NCI-H2081 (cell line): ENCODE measurements around the gene CLEC3B.

ENCODE experiments used
- DNase-seq, 2 experiments: peaks; one replicate each; lab custom pipeline; 2025; lab: John Stamatoyannopoulos, UW

The CLEC3B gene

DNA sequence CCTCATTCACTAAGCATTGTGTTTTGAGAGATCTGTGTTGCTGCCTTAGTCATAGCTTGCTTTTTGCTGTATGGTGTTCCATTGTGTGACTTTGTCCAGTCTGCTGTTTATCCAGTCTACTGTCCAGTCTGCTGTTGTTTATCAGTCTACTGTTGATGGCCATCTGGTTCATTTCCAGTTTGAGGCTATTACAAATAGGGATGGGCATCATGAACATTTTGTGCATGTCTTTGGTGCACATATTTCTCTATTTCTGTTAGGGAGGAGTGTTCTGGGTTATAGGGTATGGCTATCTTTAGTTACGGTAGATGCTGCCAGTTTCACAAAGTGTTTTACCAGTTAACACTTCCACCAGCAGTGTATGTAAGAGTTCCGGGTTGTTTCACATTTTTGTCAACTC, 22.2 kb upstream of the CLEC3B start:
- no peak for DNase-seq

DNA sequence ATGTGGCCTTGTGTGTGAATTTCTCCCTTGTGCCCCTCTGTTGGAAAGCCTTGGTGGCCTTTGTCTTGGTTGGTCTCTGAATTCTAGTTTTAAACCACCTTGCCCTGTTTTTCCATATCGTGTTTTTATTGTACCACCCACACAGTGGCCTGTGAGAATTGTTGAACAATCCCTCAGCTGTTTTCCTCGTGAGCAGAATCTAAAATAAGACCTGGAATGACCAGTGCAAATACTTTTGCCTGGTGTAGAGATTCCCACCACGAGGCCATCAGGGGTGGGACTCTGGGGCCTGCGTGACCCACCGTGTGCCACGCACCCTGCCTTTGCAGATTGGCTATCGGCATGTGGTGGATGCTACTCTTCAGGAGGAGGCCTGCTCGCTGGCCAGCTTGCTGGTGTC, 19.0 kb upstream of the CLEC3B start:
- no peak for DNase-seq

DNA sequence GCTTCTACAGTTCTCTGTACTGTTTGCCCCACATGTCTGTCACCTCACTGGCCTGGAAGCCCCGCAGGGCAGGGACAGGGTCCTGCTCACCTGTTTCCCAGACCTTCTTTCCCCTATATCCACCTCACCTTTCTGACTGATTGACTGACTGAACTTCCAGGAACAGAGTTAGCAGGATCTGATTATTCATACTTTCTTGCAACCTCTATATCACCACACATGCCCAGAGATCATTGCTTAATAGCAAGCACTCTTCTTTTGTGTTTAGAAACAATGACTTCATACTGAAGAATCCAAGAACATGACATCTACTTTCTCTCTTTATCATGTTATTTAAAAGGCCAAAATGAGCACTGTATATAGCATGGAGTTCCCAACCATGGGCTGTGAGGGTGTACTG, 18.0 kb upstream of the CLEC3B start:
- no peak for DNase-seq

DNA sequence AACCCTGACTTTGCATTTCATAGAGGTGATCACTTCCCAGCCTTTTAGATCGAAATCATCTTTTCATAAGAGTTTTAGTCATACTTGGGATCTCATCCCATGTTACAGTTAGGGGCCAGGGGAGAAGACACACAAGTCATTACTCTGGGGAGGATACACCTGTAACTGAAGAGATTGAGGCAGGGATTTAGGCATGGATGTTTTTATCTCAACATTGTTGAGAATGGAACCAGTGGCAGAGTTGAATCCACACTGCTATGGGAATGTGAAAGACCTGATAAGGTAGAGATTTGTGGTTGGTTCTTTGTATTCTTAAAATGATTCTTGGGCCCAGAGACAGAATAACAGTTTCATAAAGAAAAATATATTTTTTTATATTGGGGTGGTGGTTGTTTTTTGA, 16.2 kb upstream of the CLEC3B start:
- no peak for DNase-seq

DNA sequence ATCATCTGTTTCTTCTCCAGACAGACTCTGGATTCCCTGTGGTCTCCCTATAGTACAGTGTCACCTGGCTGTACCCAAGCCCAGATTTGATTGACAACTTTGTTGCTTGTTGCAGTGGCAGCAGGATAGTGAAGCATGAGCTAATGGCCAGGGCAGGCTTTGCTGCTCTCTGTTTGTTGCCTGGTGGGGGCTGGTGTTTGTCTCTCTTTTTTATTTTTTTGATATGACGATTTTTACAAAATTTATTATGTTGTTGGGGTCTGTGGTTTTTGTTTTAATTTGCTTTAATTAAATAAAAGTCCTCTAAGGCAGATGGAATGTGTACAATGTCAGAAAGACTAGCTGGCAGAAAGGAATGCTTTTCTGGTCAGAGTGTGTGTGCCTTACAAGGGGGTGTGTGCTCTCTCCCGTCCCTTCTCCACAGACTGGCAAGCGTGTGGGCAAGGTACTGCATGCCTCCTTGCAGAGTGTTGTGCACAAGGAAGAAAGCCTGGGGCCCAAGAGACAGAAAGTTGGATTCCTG, 15.2 kb upstream of the CLEC3B start:
- no peak for DNase-seq

DNA sequence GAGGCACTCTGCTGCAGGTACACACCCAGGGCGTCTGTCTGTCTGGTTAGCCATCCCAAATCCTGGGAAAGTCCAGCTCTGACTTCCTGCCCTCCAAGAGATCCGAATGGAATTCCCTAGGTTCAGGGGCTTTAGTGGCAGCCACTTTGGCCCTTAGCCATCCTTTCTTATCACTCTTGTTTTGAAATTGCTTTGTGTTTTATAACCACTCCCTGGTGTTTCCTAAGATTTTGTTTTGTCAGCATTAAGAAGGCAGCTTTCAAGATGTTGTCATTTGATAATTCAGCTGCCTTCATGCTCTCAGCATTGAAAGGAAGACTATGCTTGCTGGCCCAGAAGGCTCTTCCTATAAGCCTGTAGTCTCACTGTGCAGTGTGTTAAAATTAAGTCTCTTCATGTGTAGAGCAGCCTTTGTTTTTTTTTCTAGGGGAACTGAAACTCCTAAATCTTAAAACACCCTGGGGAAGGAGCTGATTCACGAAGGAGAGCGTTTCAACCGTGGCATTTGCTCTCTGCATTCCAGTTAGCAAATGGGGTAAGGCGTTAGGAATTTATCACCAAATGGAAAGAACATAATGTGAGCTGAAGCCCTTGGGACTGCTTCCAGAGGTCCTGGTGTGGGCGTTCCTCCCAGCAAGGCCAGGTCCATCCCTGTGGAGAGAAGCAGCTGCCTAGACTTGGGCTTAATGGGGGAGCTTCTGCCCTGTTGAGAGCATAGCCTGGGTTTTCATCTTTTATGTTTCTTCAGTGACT, 14.2 kb upstream of the CLEC3B start:
- DNase-seq, result no peak

DNA sequence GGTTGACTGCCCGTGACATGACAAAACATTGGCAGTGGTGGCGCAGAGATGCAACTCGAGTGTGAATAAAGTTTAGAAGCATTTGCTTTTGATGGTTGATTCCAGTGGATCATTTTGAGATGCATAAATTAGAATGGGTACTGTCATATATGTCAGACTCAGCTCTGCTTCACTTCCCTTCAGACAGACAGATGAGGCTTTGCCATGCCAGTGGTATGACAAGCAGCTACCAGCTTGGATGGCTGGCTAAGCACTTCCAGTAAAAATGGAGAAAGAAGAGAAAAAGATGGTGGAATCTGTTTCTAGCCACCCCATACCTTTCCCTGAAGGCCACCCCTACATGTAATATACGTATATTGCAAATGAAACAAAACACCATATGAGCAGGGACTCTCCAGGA, 13.5 kb upstream of the CLEC3B start:
- no peak for DNase-seq

DNA sequence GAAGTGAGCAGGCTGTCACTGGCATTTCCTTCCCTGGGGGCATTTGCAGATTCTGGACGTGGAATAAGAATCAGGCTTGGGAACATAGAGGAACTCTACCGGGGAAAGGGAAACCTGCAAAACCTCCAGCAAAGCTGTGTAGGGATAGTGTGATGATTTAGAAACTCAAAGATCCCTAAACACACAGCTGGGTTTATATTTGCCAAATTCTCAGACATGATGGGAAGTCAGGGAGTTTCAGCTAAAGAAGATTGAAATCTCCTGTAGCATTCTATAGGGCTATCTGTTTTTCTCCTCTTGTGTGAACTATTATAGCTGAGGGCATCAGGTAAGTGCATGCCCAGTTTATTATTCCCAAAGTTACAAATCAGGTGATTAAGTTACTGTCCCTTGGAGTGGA, 9.2 kb upstream of the CLEC3B start:
- DNase-seq, result no peak

DNA sequence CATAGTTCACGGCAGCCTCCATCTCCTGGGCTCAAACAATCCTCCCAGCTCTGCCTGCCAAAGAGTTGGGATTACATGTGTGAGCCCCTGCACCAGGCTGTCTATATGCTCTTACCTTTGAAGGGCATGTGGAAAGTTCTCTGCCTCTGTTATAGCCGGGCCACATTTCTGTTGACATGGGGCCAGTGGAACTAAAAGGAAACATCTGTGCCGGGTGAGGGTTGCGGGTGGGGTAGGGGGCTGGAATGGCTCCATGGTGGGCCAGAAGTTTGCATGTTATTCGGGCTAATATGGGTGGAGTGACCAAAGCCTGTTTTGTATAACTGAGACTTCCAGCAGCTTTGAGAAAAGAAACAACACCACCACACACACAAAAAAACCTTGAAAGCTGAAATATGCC, 8.3 kb upstream of the CLEC3B start:
- DNase-seq, result no peak

DNA sequence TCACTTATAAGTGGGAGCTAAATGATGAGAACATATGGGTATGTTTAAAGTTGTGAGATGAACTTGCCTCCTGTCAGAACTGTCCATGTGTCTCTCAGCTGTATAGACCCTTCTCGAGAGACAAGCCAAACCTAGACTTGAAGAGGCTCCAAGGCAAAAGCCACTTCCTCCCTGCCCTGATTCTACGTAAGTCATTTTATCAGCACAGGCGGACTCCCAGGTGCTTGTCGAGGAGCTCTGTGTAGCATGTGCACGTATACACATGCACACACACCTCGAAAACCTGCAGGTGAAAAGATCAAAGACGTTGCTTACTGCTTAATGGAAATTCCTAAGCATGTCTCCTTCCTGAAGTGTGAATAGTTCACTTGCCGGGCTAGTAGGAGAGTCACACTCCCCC, 5.6 kb upstream of the CLEC3B start:
- DNase-seq, result no peak

DNA sequence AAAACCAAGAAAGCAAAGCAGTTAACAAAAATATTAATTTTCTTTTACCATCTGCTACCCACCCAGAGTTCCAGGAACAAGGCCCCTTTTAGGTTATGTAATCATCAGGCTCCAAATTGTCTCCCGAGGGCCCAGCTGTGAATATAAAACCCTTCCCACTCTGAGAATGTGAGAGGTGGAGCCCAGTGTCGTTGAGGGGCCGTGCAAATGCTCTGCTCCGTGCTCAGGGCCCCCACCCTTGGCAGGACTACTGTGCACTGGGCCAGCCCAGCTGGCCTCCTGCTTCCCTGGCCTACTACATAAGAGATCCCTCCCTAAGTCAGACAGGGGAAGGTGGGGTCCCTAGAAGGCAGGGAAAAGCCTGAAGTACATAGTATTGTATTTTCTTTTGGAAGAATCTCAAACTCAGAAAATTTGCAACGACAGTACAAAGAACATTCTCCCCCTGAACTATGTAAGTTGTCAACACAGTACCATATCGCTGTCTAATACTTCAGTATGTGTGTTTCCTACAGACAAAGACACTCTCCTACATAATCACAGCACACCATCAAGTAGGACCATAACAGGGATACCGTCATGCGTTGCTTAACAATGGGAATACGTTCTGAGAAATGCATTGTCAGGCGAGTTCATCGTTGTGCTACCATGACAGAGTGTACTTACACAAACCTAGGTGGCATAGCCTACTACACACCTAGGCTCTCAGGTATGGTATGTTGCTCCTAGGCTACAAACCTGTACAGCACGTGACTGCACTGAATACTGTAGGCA, 4.4 kb upstream of the CLEC3B start:
- no peak for DNase-seq

DNA sequence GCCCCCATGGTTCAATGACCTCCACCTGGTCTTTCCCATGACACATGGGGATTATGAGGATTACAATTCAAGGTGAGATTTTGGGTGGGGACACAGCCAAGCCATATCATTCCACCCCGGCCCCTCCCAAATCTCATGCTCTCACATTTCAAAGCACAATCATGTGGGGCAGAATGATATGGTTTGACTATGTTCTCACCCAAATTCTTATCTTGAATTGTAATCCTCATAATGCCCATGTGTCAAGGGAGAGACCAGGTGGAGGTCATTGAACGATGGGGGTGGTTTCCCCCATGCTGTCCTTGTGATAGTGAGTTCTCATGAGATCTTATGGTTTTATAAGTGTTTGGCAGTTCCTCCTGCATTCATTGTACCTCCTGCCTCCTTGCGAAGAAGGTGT, 2.4 kb upstream of the CLEC3B start:
- no peak for DNase-seq

DNA sequence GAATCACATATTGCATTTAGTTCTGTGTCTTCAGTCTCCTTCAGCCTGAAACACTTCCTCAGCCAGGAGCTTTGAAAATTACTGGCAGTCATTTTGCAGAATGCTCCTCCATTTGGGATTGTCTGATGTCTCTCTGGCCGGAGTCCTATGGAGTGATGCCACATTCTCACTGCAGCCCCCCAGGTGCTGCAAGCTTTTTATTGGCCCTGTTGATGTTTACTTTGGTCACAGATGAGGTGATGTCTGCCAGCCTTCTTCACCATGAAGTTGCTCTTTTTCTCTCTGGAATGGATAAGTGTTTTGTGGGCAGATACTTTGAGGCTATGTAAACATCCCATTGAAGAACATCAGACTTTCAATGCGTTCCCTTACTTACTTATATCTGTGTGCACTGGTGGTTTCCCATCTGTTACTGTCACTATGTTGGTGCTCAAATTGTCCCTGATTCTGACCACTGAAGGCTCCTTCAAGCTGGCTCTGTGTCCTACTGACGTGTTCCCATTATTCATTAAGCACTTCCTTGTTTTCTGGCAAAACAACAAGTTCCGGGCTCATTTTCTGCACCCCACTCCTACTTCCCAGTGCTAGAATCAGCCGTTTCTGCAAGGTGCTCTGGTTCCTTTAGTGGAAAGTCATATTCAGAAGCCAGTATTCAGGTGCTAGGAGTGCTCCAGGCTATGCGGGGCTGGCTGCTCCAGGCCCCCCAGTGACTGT, 1.4 kb upstream of the CLEC3B start:
- DNase-seq, result no peak

DNA sequence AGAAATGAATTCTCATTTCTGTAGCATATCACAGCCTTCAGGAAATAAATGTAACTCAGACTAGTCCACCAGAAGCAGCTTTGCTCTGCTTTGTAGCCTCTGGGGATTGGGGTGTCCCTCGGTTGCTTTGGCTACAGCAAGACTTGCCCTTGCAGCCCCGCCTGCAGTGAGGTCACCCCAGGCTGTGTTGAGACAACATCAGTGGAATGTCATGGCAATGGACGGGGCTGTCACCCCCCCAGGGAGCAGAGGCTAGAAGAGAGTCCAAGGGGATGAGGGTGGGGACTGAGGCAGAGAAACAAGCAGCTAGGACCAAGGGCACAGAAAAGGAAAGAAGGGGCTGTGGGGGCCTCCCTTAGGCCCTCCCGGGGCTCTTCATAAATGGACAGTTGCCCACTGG, 854 bp downstream of the CLEC3B start:
- no peak for DNase-seq

DNA sequence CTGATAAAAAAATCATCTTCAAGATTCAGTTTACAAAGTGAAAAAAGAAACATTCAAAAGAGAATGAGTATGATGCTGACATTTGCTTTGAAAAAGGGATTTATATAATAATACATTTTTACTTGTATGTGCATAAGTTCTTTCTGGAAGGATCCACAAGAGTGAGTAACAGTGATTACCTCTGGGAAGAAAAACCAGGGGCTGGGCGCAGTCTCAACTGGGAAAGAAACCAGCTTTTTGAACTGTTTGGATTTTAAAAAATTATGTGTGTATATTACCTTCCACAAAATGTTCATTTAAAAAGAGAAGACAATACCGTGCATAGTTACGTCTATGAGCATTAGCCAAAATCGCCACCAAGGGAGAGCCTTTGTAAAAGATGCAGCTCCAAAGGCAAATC, 1.3 kb downstream of the CLEC3B start:
- DNase-seq, result no peak

DNA sequence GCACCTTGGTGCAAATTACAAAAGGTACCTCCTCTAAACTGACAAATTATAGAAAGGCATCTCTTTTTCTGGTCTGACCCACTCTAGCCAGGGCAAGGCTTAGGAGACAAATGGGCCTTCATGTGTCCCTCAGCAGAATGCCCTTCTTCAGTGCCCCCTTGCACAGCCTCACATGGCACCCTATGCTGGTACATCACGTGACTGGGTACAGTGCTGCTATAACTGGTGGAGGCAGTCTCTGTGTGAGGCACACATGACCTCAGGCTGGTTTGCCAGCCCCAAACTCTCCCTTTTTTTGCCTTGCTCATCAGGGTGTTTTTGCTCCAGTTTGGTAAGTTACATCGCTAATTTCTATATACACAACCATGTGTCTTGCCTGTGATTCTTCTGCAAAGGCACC, 3.1 kb downstream of the CLEC3B start:
- DNase-seq, result no peak

DNA sequence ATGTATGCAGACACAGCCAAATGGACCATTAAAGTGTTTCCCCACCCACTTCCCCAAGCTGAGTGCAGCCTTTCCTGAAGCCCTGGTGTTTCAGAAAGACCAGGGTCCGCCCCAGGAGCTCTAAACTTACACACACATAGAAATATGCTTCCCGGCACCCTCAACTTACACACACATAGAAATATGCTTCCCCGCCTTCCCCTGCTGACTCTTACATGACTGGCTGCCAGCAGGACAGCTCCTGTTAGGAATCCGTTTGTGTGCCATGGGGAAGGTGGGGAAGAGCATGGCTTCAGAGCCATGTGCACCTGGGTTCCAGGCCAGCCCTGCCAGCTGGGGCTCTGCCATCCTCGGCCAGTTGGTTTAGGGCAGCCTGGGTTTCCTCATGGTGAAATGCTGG, 3.6 kb downstream of the CLEC3B start:
- no peak for DNase-seq

DNA sequence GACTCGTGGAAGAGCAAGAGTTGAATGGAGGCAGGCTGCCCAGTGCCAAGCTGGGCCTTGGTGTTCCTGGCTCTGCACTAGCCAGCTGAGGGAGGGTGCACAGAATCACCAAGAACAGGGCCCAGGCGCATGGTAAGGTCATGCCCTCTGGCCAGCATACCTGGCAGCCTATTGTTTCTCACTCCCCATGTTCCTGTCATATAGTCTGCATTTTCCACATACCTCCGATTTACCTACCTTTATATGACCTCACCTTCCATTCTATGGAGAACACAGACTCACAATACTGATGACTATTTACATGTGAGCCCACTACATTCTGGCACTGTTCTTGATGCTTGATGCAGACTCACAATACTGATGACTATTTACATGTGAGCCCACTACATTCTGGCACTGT, 5.4 kb downstream of the CLEC3B start:
- DNase-seq, result no peak

DNA sequence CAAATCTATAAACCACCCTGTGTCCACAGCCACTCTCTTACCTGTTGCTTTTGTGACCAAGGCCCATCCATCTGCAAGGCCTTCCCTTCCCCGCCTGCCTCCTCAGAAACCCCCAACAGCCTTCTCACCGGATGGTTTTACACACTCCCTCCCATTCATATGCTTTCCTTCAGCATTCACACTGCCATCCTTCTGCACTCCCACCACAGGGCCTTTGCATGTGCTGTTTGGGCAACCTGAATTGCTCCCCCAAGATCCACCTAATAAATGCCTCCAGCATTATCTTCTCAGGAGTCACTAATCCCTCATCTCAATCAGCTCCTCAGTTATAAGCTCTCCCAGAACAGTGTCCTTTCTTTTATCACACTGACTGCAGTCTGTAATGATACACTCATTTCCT, 6.0 kb downstream of the CLEC3B start:
- DNase-seq, result no peak

DNA sequence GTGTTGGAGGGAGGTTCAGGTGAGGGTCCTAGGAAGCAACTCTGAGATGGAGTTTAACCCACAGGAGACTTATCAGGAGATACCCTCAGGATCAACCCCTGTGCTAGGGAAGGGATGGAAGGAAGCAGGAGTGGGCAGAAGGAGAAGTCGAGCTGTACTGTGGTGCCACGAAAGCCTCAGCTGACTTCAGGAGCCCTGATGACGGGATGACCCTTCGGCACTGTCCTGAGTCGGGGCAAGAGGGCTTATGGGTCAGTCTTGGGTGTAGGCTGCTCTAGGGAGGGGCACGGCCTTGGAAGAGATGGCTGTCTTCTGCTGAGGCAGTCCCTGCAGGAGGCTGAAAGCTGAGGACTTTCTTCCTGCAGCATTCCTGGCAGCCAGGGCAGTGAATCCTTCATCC, 7.7 kb downstream of the CLEC3B start:
- DNase-seq, result no peak

DNA sequence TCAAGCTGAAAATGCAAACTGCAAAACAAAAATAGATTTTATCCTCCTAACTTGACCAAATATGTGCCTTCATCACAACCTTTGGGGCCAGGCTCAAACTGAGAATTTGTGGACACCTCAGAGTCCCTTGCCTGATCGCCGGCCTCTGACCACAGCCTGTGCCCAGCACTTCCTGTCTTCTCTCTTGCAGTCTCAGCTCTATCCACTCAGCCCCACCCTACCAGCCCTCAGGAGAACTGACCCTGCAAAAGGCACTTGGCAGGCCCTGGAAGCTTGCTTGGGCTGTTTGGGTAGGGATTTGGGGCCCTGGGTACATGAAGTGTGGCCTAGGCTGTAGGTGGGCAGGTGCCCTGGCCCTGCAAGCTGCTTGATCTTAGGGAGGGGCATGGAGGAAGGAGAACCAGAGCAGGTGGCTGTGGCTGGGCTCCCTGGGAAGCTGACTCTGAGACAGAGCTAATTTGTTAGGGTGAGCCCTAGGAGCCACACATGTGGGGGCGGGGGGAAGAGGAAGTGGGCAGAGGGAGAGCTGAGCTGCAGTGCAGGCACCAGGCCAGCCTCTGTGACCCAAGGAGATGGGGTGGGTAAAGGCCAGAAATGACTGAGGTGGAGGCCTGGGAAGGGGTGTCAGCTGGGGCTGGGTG, 8.6 kb downstream of the CLEC3B start:
- no peak for DNase-seq
